NCI-H2107 treated with DMSO at 0.1 percent for 48 hours (cell line): ENCODE measurements around the gene CSTF1.

Experiments used
- DNase-seq: peaks from one replicate; lab custom pipeline; 2025; ENCODE audit not compliant: unreplicated experiment; lab: John Stamatoyannopoulos, UW

Gene CSTF1

GRCh38 chr20:56449459-56449858 is 57.0 kb downstream of the CSTF1 start:
- no peak for DNase-seq

- DNase-seq, result no peak
Observed at GRCh38 chr20:56451056-56451765, 58.8 kb downstream of the CSTF1 start.

GRCh38 chr20:56453352-56453751 is 60.9 kb downstream of the CSTF1 start:
- no peak for DNase-seq

GRCh38 chr20:56454754-56455153 is 62.3 kb downstream of the CSTF1 start:
- DNase-seq, result no peak
